22Rv1 (cell line): Measurements from ENCODE around the gene NT5DC2.

Experiments used
- H3K27ac ChIP-seq: fragments of 450-650 bp; 2 replicates; pipeline ENCODE4 v1.5.1; 2017
- CTCF ChIP-seq: fragments of 450-650 bp; IDR thresholded peaks from 2 replicates; pipeline ENCODE4 v1.5.1; 2017; ENCODE audit warnings: mild to moderate bottlenecking
- ZFX ChIP-seq: fragments of 450-650 bp; IDR thresholded peaks from 2 replicates; pipeline ENCODE4 v1.6.1; 2017; ENCODE audit warnings: antibody characterized with exemption, borderline replicate concordance

NT5DC2 gene

GRCh38 chr3:52537165-52537620 is 3.5 kb upstream of the NT5DC2 start:
- TF ChIP-seq ZFX (no peak), CTCF (0 out of 2 replicates have a peak, but pooled peaks have one; percentile 2)
- H3K27ac ChIP-seq, result peak overlapping the region; percentile 94

GRCh38 chr3:52536369-52537164 is 2.9 kb upstream of the NT5DC2 start, which contains the start of gene UQCC5:
TSS of gene UQCC5 (plus strand) at chr3:52536605. CDS start at chr3:52536756, 151 bp downstream.
- peak within 1 kb of the TSS; percentile 94 for H3K27ac ChIP-seq
- TF ChIP-seq CTCF, result no peak; the same call in 1 of the 2 replicates
- no peak for TF ChIP-seq ZFX

- no peak for TF ChIP-seq CTCF
- no peak for TF ChIP-seq ZFX
- peak overlapping the region; percentile 94 for H3K27ac ChIP-seq
Observed at GRCh38 chr3:52536112-52536368, 2.4 kb upstream of the NT5DC2 start.

GRCh38 chr3:52535411-52536111 is 1.9 kb upstream of the NT5DC2 start:
- peak overlapping the region; percentile 94 for H3K27ac ChIP-seq
- TF ChIP-seq ZFX (no peak), CTCF (no peak)

- peak overlapping the region; percentile 94 for H3K27ac ChIP-seq
- TF ChIP-seq ZFX, result no peak
- TF ChIP-seq CTCF, result no peak
Observed at GRCh38 chr3:52534281-52535183, 875 bp upstream of the NT5DC2 start.

GRCh38 chr3:52532838-52533622 is 627 bp downstream of the NT5DC2 start:
- H3K27ac ChIP-seq, result peak overlapping the region; percentile 94
- no peak for TF ChIP-seq CTCF
